ENCODE data around the gene HRK. TPM values are rescaled to one million over a fixed set of nuclear protein-coding genes. Genes with fewer than 3 reads are reported as not detected.

Gene HRK
- polyA plus RNA-seq (2013, experiment 1 of 4) = 0.39 TPM
- polyA plus RNA-seq (2013, experiment 2 of 4) = 0.57 TPM
- 0.21 TPM for polyA plus RNA-seq (2013, experiment 3 of 4)
- polyA plus RNA-seq (2013, experiment 4 of 4) = 0.28 TPM

DNA sequence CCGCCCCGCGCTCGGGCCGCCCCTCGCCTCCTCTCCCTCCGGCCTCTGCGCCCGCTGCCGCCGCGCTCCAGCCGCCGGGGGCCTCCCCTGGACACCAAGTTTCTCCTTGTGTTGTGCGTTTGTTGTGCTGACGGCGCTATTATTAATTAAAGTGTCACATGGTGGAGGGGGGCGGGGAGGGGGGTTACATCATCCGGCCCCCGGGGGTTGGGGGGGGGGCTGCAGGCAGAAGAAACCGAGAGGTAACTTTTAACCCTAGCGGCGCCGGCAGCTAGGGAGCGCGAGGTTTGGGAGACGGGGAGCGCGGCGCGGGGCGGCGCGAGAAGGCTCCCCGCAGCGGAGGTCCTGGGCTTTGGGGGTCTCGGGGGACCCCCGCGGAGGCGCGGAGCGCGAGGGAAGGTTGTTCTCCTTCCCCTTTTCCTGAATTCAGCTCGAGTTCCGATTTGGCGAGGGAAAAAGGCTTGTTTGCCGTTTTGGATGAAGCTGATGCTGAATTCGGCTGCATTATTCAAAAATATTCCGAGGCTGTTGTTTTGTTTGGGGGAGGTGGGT is at the start of gene HRK:
Gene HRK (minus strand): TSS at position 117 of the 552 bp plus-strand sequence. CDS start 134 bp downstream, outside the sequence.
- Histone ChIP-seq H3K4me3 (ENCODE audit: insufficient read depth, low read depth, low read length) (peak within 1 kb of the TSS; percentile 31), H3K36me3 (ENCODE audit: control insufficient read depth, insufficient read depth, low read length) (no peaks in the 10 kb centered on the region), H3K27me3 (ENCODE audit: control insufficient read depth, insufficient read depth, low read length, poor library complexity, severe bottlenecking) (peaks cover 86% of the 10 kb centered on the region), H3K9me3 (ENCODE audit: control insufficient read depth, low read length) (no peaks in the 10 kb centered on the region), H3K27ac (ENCODE audit: insufficient read depth, low read depth, low read length, poor library complexity, severe bottlenecking) (no peak within 1 kb of the TSS), H3K4me1 (ENCODE audit: control insufficient read depth, insufficient read depth, low read length) (peaks cover 31% of the 10 kb centered on the region)
- WGBS, 2 experiments = 0 to 1% methylated on average over 45 to 46 of the region's 49 CpGs

GRCh38 chr12:116929885-116930284 is 48.6 kb upstream of the HRK start:
- Histone ChIP-seq H3K27ac (ENCODE audit: insufficient read depth, low read depth, low read length, poor library complexity, severe bottlenecking) (no peak overlapping the region), H3K9me3 (ENCODE audit: control insufficient read depth, low read length) (no peaks in the 10 kb centered on the region), H3K4me1 (ENCODE audit: control insufficient read depth, insufficient read depth, low read length) (peaks cover 4% of the 10 kb centered on the region), H3K4me3 (ENCODE audit: insufficient read depth, low read depth, low read length) (no peak overlapping the region), H3K36me3 (ENCODE audit: control insufficient read depth, insufficient read depth, low read length) (peaks cover 3% of the 10 kb centered on the region), H3K27me3 (ENCODE audit: control insufficient read depth, insufficient read depth, low read length, poor library complexity, severe bottlenecking) (no peaks in the 10 kb centered on the region)

- 95% methylated on average over 5 of the region's 5 CpGs for WGBS, 2 experiments
- H3K9me3 ChIP-seq (ENCODE audit: control insufficient read depth, low read length) = no peaks in the 10 kb centered on the region
- no peaks in the 10 kb centered on the region for H3K27me3 ChIP-seq (ENCODE audit: control insufficient read depth, insufficient read depth, low read length, poor library complexity, severe bottlenecking)
- peaks cover 4% of the 10 kb centered on the region for H3K4me1 ChIP-seq (ENCODE audit: control insufficient read depth, insufficient read depth, low read length)
- no peaks in the 10 kb centered on the region for H3K36me3 ChIP-seq (ENCODE audit: control insufficient read depth, insufficient read depth, low read length)
- H3K4me3 ChIP-seq (ENCODE audit: insufficient read depth, low read depth, low read length) = no peak overlapping the region
- no peak overlapping the region for H3K27ac ChIP-seq (ENCODE audit: insufficient read depth, low read depth, low read length, poor library complexity, severe bottlenecking)
These were observed 47.3 kb upstream of the HRK start for GRCh38 chr12:116928504-116928903.

DNA sequence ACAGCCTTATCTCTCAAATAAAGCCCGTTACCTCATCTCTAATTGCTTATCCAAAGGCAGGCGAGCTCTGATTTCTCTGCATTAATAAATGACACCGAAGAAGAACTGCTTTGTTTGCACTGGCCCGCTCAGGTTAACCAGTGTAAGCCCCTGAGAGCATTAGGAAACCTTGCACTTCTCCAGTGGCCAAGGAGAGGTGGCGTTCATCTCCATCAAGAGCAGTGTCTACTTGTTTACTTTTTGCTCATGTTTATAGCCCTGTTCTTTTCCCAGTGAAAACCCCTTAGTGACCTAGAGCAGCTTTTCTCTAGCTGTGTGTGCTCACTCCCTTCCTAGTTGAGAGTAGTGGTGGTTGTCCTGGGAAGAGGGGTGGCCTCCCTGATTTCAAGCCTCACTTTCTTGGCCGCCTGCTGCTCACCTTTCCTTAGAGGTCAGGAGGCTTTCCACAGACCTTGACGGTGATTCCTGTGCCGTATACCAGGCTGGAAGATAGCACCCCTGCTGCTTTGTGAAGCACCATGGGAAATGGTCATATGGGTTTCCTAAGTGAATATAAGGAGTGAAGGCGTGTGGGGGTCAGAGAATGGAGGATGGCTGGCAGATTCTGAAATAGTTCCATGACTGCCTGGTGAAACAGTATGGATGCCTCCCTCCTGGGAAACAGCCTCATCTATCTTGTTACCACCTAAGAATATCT is 46.2 kb upstream of the HRK start:
- H3K27me3 ChIP-seq (ENCODE audit: control insufficient read depth, insufficient read depth, low read length, poor library complexity, severe bottlenecking) = no peaks in the 10 kb centered on the region
- H3K27ac ChIP-seq (ENCODE audit: insufficient read depth, low read depth, low read length, poor library complexity, severe bottlenecking) = no peak overlapping the region
- H3K9me3 ChIP-seq (ENCODE audit: control insufficient read depth, low read length) = no peaks in the 10 kb centered on the region
- 82 to 85% methylated on average over 9 of the region's 9 CpGs for WGBS, 2 experiments
- H3K36me3 ChIP-seq (ENCODE audit: control insufficient read depth, insufficient read depth, low read length) = no peaks in the 10 kb centered on the region
- peaks cover 4% of the 10 kb centered on the region for H3K4me1 ChIP-seq (ENCODE audit: control insufficient read depth, insufficient read depth, low read length)
- H3K4me3 ChIP-seq (ENCODE audit: insufficient read depth, low read depth, low read length) = no peak overlapping the region

DNA sequence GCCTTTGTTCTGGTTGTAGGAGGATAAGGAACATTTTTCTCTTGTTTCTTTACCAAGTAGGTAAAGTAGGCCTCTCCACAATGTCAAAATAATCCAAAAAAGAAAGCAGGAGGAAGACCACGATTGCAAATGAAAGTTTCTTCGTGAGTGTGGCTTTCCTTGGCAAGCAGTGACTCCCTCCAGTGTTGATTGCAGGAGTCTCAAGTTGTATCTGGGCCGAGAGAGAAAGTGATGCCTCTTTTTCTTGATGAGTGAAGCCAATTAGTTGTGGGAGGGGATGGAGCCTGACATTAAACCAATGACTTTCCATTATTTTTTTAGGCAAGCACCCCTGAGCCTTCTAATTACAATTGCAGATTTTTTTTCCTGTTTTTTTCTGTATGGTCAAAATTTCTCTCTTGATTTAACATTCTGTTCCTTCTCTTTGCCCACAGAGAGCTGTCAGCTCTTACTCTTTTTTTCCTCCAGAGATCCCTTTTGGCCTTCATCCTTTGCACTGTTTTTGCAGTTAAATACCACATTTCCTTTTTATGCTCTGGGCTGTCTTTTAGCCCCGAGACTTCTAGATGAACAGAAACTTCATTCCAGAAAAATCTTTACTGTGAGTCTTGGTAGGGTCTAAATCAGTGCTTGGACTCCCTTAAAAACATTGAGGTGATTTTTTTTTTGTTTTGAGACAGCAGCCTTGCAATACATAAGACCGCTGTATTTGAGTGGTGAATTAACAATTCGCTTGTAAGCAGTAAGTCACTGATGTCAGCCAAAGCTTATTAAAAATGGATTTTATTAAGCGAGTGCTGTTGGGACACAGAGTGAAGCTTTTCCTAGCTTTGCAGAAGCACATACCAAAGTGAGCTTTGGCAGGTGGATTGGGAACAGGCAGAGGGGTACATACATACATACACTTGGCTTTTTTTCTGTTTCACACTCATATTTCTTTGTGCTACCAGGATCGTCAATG is 45.3 kb upstream of the HRK start:
- Histone ChIP-seq H3K36me3 (ENCODE audit: control insufficient read depth, insufficient read depth, low read length) (no peaks in the 10 kb centered on the region), H3K4me3 (ENCODE audit: insufficient read depth, low read depth, low read length) (no peak overlapping the region), H3K4me1 (ENCODE audit: control insufficient read depth, insufficient read depth, low read length) (peaks cover 4% of the 10 kb centered on the region), H3K27ac (ENCODE audit: insufficient read depth, low read depth, low read length, poor library complexity, severe bottlenecking) (no peak overlapping the region), H3K9me3 (ENCODE audit: control insufficient read depth, low read length) (no peaks in the 10 kb centered on the region), H3K27me3 (ENCODE audit: control insufficient read depth, insufficient read depth, low read length, poor library complexity, severe bottlenecking) (no peaks in the 10 kb centered on the region)
- 88 to 92% methylated on average over 8 of the region's 8 CpGs for WGBS, 2 experiments

DNA sequence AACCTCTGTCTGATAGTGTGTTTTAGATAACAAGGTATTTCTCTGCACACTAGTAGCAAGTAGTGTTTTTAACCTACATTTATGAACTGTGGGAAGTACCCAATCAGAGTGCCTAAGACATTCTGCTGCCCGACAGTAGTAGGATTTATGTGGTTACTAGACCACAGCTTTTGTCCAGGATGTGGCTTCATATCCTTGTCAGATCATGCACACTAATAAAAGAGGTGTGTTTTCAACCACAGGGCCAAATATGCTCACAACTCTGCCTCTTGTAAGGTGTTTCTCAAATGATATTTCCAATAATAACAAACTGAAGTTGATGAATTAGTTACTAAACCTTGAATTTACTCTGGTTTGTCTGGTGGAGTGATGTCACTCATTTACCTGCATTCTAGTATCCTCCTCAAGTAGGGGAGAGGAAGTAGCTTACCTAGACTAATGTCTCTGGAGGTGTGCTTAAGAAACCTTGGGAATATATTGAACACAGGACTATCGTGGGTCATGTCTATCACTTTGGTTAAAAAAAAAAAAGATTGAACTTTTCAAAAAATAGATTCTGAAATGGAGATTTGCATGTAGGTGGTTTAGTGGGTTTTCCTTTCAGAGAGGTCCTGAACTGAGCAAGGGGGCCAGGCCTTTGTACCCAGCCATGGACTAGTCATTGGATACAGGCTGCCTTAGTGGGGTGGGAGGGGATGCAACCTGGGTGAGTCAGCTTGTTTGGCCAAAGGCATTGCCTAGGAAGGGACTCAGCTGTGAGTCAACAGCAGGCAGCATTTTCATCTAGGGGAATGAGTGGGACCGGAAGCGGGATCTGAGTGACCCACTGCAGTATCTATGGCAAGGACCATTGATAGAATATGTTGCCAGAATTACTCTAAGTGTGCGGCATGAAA is 43.6 kb upstream of the HRK start:
- H3K27ac ChIP-seq (ENCODE audit: insufficient read depth, low read depth, low read length, poor library complexity, severe bottlenecking) = no peak overlapping the region
- no peak overlapping the region for H3K4me3 ChIP-seq (ENCODE audit: insufficient read depth, low read depth, low read length)
- H3K4me1 ChIP-seq (ENCODE audit: control insufficient read depth, insufficient read depth, low read length) = peaks cover 4% of the 10 kb centered on the region
- no peaks in the 10 kb centered on the region for H3K36me3 ChIP-seq (ENCODE audit: control insufficient read depth, insufficient read depth, low read length)
- H3K27me3 ChIP-seq (ENCODE audit: control insufficient read depth, insufficient read depth, low read length, poor library complexity, severe bottlenecking) = no peaks in the 10 kb centered on the region
- no peaks in the 10 kb centered on the region for H3K9me3 ChIP-seq (ENCODE audit: control insufficient read depth, low read length)
- WGBS, 2 experiments = 74 to 76% methylated on average over 5 of the region's 5 CpGs

DNA sequence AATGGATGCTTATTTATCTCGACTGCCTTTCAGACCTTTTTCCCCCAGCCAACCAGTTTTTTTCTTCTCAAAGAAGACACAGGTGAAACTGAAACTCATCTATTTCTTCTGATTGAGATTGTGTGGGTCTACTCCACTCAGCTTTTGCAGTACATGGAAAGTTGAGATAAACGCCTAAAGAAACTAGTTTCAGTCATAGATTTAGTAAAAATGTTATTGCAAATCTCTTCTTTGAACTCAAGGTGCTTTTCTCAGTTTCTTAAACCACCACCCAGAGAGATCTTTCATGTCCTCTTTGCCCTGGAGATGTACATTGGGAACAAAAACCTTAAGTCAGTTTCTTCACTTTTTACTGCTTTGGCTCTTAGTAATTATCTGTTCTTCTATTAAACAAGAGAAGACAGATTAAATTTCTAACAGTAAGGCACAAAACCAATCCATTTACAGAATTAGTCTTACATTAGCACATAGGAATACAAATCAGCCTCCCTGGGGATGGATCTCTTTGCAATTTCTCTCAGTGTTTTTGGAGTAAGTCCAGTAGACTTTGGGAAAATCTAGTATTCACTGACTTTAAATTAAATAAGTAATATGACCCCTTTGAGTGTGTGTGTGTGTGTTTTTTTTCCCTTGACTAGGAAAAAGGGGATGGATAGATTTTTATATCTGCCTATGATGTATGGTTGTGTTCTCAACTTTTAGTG is 41.1 kb upstream of the HRK start:
- H3K4me1 ChIP-seq (ENCODE audit: control insufficient read depth, insufficient read depth, low read length) = peaks cover 4% of the 10 kb centered on the region
- no peak overlapping the region for H3K4me3 ChIP-seq (ENCODE audit: insufficient read depth, low read depth, low read length)
- no peaks in the 10 kb centered on the region for H3K36me3 ChIP-seq (ENCODE audit: control insufficient read depth, insufficient read depth, low read length)
- no peak overlapping the region for H3K27ac ChIP-seq (ENCODE audit: insufficient read depth, low read depth, low read length, poor library complexity, severe bottlenecking)
- 88 to 90% methylated on average over 1 to 2 of the region's 2 CpGs for WGBS, 2 experiments
- no peaks in the 10 kb centered on the region for H3K27me3 ChIP-seq (ENCODE audit: control insufficient read depth, insufficient read depth, low read length, poor library complexity, severe bottlenecking)
- H3K9me3 ChIP-seq (ENCODE audit: control insufficient read depth, low read length) = no peaks in the 10 kb centered on the region

DNA sequence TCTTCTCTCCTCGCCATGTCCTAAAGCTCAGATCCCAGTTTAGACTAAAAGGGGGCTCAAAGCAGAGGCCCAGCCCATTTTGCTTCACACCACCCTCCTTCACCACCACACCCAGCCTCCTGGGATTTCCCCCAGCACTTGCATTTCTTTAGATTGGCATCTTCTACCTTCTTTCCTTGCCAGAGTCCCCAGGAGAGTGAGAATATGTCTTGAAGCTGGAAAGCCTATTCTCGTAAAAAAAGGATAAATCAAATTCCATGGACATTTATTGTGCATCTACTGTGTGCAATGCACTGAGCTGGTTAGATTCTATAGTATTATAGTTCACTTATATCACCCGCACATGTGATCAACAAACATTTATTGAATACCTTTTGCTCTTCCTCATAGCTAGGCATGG is 39.7 kb upstream of the HRK start:
- Histone ChIP-seq H3K9me3 (ENCODE audit: control insufficient read depth, low read length) (no peaks in the 10 kb centered on the region), H3K36me3 (ENCODE audit: control insufficient read depth, insufficient read depth, low read length) (no peaks in the 10 kb centered on the region), H3K4me1 (ENCODE audit: control insufficient read depth, insufficient read depth, low read length) (peaks cover under 1% of the 10 kb centered on the region), H3K27ac (ENCODE audit: insufficient read depth, low read depth, low read length, poor library complexity, severe bottlenecking) (no peak overlapping the region), H3K27me3 (ENCODE audit: control insufficient read depth, insufficient read depth, low read length, poor library complexity, severe bottlenecking) (no peaks in the 10 kb centered on the region), H3K4me3 (ENCODE audit: insufficient read depth, low read depth, low read length) (no peak overlapping the region)
- WGBS, 2 experiments = 85 to 95% methylated on average over 2 to 3 of the region's 3 CpGs

All from ectodermal cell (in vitro differentiated cells).